SK-N-SH treated with all-trans-retinoic acid at 6 μM for 48 hours (cell line): ENCODE measurements around the gene CRB3.

Source experiments
- ARNTL ChIP-seq: fragments of 450-650 bp; formaldehyde crosslinking; IDR thresholded peaks from 2 replicates; pipeline ENCODE4 v1.5.0; 2020; ENCODE audit warnings: low read depth, mild to moderate bottlenecking, moderate library complexity, borderline replicate concordance
- CREB5 ChIP-seq: fragments of 250-450 bp; sonication (Bioruptor Pico); IDR thresholded peaks from 2 replicates; pipeline ENCODE4 v1.5.1; 2020; ENCODE audit warnings: low read depth, mild to moderate bottlenecking, moderate library complexity
- ESRRG ChIP-seq: fragments of 250-450 bp; sonication (Bioruptor Pico); IDR thresholded peaks from 2 replicates; pipeline ENCODE4 v1.6.1; 2021; ENCODE audit warnings: mild to moderate bottlenecking
- GLIS3 ChIP-seq: fragments of 250-450 bp; sonication (Bioruptor Pico); IDR thresholded peaks from 2 replicates; pipeline ENCODE4 v1.5.0; 2020; ENCODE audit warnings: mild to moderate bottlenecking, moderate library complexity
- ISL1 ChIP-seq: fragments of 250-450 bp; sonication (Bioruptor Pico); IDR thresholded peaks from 2 replicates; pipeline ENCODE4 v2.1.2; 2022; ENCODE audit warnings: mild to moderate bottlenecking, moderate library complexity
- OSR1 ChIP-seq: fragments of 250-450 bp; sonication (Bioruptor Pico); IDR thresholded peaks from 2 replicates; pipeline ENCODE4 v1.8.0; 2022; ENCODE audit warnings: moderate library complexity, mild to moderate bottlenecking, inconsistent platforms
- PATZ1 ChIP-seq: fragments of 250-450 bp; sonication (Bioruptor Pico); IDR thresholded peaks from 2 replicates; pipeline ENCODE4 v1.8.0; 2020; ENCODE audit warnings: mild to moderate bottlenecking, moderate library complexity, borderline replicate concordance
- ZC3H10 ChIP-seq: fragments of 250-450 bp; sonication (Bioruptor Pico); IDR thresholded peaks from 2 replicates; pipeline ENCODE4 v1.5.1; 2021; ENCODE audit warnings: mild to moderate bottlenecking, moderate library complexity
- ZFP3 ChIP-seq: fragments of 250-450 bp; sonication (Bioruptor Pico); IDR thresholded peaks from 2 replicates; pipeline ENCODE4 v1.5.0; 2020; ENCODE audit warnings: mild to moderate bottlenecking, moderate library complexity
- ZFP30 ChIP-seq: fragments of 450-650 bp; formaldehyde crosslinking; IDR thresholded peaks from 2 replicates; pipeline ENCODE4 v1.5.0; 2022; ENCODE audit warnings: mild to moderate bottlenecking, moderate library complexity
- ZNF565 ChIP-seq: fragments of 450-650 bp; formaldehyde crosslinking; conservative IDR thresholded peaks from 2 replicates; pipeline ENCODE4 v1.5.0; 2020; ENCODE audit warnings: low read depth, mild to moderate bottlenecking, moderate library complexity
- ZNF8 ChIP-seq: fragments of 450-650 bp; formaldehyde crosslinking; IDR thresholded peaks from 2 replicates; pipeline ENCODE4 v1.5.0; 2020; ENCODE audit warnings: mild to moderate bottlenecking, moderate library complexity

- no peak for TF ChIP-seq CREB5 (CRISPR knock-in tag)
- no peak for TF ChIP-seq GLIS3 (CRISPR knock-in tag)
- no peak for TF ChIP-seq ESRRG
- TF ChIP-seq ZC3H10: no peak
- TF ChIP-seq ZFP3 (CRISPR knock-in tag): no peak
- TF ChIP-seq PATZ1: no peak
- TF ChIP-seq ZNF565: no peak
- no peak for TF ChIP-seq OSR1 (CRISPR knock-in tag)
- no peak for TF ChIP-seq ZFP30 (CRISPR knock-in tag)
- no peak for TF ChIP-seq ISL1 (CRISPR knock-in tag)
- TF ChIP-seq ZNF8 (CRISPR knock-in tag): no peak
- no peak for TF ChIP-seq ARNTL (CRISPR knock-in tag)
These were observed 36.9 kb upstream of the CRB3 start for GRCh38 chr19:6427131-6427530.
